ENCODE data around the gene CLCN6. TPM values are rescaled to one million over a fixed set of nuclear protein-coding genes. Genes with fewer than 3 reads are reported as not detected.
A peak's percentile ranks its signal among the peaks of the same experiment; 100 is the strongest.

CLCN6 gene
- total and polyA plus RNA-seq, 4 donors: 3.9 to 37.5 (median 20.7) TPM

GRCh38 chr1:11826946-11827345, 21.0 kb downstream of the CLCN6 start:
- no peaks in the 10 kb centered on the region for H3K4me1 ChIP-seq (ENCODE audit: control insufficient read depth in 1 of 2, insufficient read depth in 2 of 2, low read length in 2 of 2)
- 95 to 96% methylated on average over 9 of the region's 9 CpGs for WGBS, 2 donors
- intact Hi-C loops (cut with DNase I): no loop called here

GRCh38 chr1:11828511-11828910, 22.5 kb downstream of the CLCN6 start:
- H3K9me3 ChIP-seq (ENCODE audit: control insufficient read depth, low read length): no peaks in the 10 kb centered on the region
- H3K4me3 ChIP-seq (ENCODE audit: low read length in 2 of 2): no peak overlapping the region
- intact Hi-C loops (cut with DNase I): no loop called here
- H3K27me3 ChIP-seq (ENCODE audit: control insufficient read depth in 1 of 2, insufficient read depth in 2 of 2, low read length in 1 of 2): no peaks in the 10 kb centered on the region
- no peak for DNase-seq
- ATAC-seq (ENCODE audit: low FRiP score): no peak
- peaks cover 11 to 14% of the 10 kb centered on the region in 2 donors for H3K36me3 ChIP-seq (ENCODE audit: control insufficient read depth in 1 of 2, insufficient read depth in 2 of 2, low read length in 1 of 2)
- no peak overlapping the region for H3K27ac ChIP-seq (ENCODE audit: low read depth in 1 of 2, low read length in 2 of 2)
- H3K4me1 ChIP-seq (ENCODE audit: control insufficient read depth in 1 of 2, insufficient read depth in 2 of 2, low read length in 2 of 2): no peaks in the 10 kb centered on the region
- WGBS, 2 donors: 90 to 92% methylated on average over 19 of the region's 19 CpGs

More at GRCh38 chr1:11826946-11827345, 21.0 kb downstream of the CLCN6 start:
- no peak overlapping the region for H3K4me3 ChIP-seq (ENCODE audit: low read length in 2 of 2)
- ATAC-seq (ENCODE audit: low FRiP score): no peak
- peaks cover 11% of the 10 kb centered on the region in 2 donors for H3K36me3 ChIP-seq (ENCODE audit: control insufficient read depth in 1 of 2, insufficient read depth in 2 of 2, low read length in 1 of 2)
- no peaks in the 10 kb centered on the region for H3K27me3 ChIP-seq (ENCODE audit: control insufficient read depth in 1 of 2, insufficient read depth in 2 of 2, low read length in 1 of 2)
- no peak overlapping the region for H3K27ac ChIP-seq (ENCODE audit: low read depth in 1 of 2, low read length in 2 of 2)
- peak in 1 of 2 donors; percentile 53 for DNase-seq
- no peaks in the 10 kb centered on the region for H3K9me3 ChIP-seq (ENCODE audit: control insufficient read depth, low read length)

DNA sequence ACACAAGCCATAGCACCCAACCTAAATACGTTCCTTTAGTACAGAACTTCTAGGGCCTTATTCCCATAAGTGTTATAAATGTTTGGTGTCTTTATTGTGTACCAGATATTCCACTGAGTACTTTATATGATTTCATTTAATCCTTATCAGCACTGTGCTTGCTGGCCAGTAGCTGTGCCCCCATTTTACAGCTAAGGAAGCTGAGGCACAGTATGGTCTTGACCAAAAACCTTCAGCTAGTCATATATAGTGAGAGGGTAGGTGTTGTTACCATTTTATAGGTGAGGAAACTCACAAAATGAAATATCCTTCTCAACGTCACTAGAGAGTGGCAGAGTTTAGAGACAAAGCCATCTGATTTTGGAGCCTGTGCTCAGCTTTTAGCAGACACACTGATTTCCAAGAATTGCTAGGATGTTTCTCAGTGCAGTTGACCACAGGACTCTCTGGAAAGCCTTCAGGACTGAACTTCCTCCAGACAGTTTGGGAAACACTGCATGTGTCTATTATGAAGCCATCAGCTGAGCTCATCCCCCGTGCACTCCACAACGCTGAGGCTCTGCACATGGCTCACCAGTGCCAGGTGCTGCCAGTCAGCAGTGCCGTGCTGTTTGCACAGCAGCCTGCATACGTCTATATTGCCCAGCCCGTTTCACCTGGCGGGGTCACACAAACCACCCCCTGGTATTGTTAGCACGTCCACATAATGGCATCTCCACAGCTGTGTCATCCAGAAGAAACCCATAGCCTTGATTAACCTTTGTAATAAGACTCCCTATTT, 26.1 kb downstream of the CLCN6 start:
- H3K4me3 ChIP-seq (ENCODE audit: low read length in 2 of 2): no peak overlapping the region
- intact Hi-C loops (cut with DNase I): no loop called here
- DNase-seq (no peak), ATAC-seq (ENCODE audit: low FRiP score) (peak; percentile 13)
- peaks cover 0 to 21% of the 10 kb centered on the region in 2 donors for H3K36me3 ChIP-seq (ENCODE audit: control insufficient read depth in 1 of 2, insufficient read depth in 2 of 2, low read length in 1 of 2)
- H3K27ac ChIP-seq (ENCODE audit: low read depth in 1 of 2, low read length in 2 of 2): no peak overlapping the region
- 77 to 83% methylated on average over 9 of the region's 9 CpGs for WGBS, 2 donors
- no peaks in the 10 kb centered on the region for H3K27me3 ChIP-seq (ENCODE audit: control insufficient read depth in 1 of 2, insufficient read depth in 2 of 2, low read length in 1 of 2)
- H3K4me1 ChIP-seq (ENCODE audit: control insufficient read depth in 1 of 2, insufficient read depth in 2 of 2, low read length in 2 of 2): no peaks in the 10 kb centered on the region
- no peaks in the 10 kb centered on the region for H3K9me3 ChIP-seq (ENCODE audit: control insufficient read depth, low read length)

- Histone ChIP-seq H3K4me3 (ENCODE audit: low read length in 2 of 2) (no peak overlapping the region), H3K36me3 (ENCODE audit: control insufficient read depth in 1 of 2, insufficient read depth in 2 of 2, low read length in 1 of 2) (peaks cover 0 to 20% of the 10 kb centered on the region in 2 donors), H3K4me1 (ENCODE audit: control insufficient read depth in 1 of 2, insufficient read depth in 2 of 2, low read length in 2 of 2) (no peaks in the 10 kb centered on the region), H3K27me3 (ENCODE audit: control insufficient read depth in 1 of 2, insufficient read depth in 2 of 2, low read length in 1 of 2) (no peaks in the 10 kb centered on the region), H3K9me3 (ENCODE audit: control insufficient read depth, low read length) (no peaks in the 10 kb centered on the region), H3K27ac (ENCODE audit: low read depth in 1 of 2, low read length in 2 of 2) (no peak overlapping the region)
- ATAC-seq (ENCODE audit: low FRiP score) (no peak), DNase-seq (no peak)
- intact Hi-C loops (cut with DNase I): no loop called here
- 90 to 91% methylated on average over 8 of the region's 8 CpGs for WGBS, 2 donors
Measured at GRCh38 chr1:11833497-11833896, 27.5 kb downstream of the CLCN6 start.

DNA sequence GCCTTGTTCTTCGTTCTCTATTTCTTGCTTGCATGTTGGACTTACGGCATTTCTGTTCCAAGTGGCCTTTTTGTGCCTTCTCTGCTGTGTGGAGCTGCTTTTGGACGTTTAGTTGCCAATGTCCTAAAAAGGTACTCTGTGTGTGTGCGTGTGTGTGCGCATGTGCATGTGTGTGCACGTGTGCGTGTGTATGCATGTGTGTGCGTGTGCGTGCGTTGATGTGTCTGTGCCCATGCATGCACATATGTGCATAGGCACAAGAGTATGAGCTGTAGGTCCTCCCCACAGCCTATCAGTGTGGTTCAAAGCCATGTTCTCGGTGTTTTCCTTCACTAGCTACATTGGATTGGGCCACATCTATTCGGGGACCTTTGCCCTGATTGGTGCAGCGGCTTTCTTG, 27.9 kb downstream of the CLCN6 start:
- H3K4me3 ChIP-seq (ENCODE audit: low read length in 2 of 2): no peak overlapping the region
- 92 to 94% methylated on average over 13 of the region's 13 CpGs for WGBS, 2 donors
- ATAC-seq (ENCODE audit: low FRiP score) (no peak), DNase-seq (no peak)
- no peaks in the 10 kb centered on the region for H3K9me3 ChIP-seq (ENCODE audit: control insufficient read depth, low read length)
- H3K27ac ChIP-seq (ENCODE audit: low read depth in 1 of 2, low read length in 2 of 2): no peak overlapping the region
- H3K4me1 ChIP-seq (ENCODE audit: control insufficient read depth in 1 of 2, insufficient read depth in 2 of 2, low read length in 2 of 2): no peaks in the 10 kb centered on the region
- H3K36me3 ChIP-seq (ENCODE audit: control insufficient read depth in 1 of 2, insufficient read depth in 2 of 2, low read length in 1 of 2): peaks cover 0 to 18% of the 10 kb centered on the region in 2 donors
- no peaks in the 10 kb centered on the region for H3K27me3 ChIP-seq (ENCODE audit: control insufficient read depth in 1 of 2, insufficient read depth in 2 of 2, low read length in 1 of 2)
- intact Hi-C loops (cut with DNase I): no loop called here

DNA sequence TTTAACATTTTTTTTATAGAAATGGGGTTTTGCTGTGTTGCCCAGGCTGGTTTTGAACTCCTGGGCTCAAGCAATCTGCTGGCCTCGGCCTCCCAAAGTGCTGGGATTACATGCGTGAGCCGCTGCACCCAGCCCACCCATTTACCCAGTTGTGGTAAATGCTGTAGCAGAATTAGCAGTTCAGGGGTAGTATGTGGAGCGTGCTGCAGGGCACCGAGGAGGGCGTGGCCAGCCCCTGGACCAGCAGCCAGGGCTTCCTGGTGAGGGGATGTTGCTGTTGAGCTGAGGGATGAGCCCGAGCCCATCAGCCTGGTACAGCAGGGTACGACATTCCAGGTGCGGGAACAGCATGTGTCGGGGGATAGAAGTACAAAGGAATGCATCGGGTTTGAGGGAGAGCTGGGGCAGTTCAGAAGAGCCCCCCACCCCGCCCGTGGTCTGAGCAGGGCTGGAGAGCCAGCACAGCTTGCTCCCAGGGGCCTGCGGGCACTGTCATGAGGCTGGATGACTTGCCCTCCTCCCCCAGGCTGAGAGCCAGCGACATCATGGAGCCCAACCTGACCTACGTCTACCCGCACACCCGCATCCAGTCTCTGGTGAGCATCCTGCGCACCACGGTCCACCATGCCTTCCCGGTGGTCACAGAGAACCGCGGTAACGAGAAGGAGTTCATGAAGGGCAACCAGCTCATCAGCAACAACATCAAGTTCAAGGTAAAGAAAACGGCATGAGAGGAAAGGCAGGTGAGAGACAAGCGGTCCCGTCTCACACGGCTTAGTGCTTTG, 29.6 kb downstream of the CLCN6 start:
- DNase-seq (no peak), ATAC-seq (ENCODE audit: low FRiP score) (no peak)
- H3K9me3 ChIP-seq (ENCODE audit: control insufficient read depth, low read length): no peaks in the 10 kb centered on the region
- H3K27ac ChIP-seq (ENCODE audit: low read depth in 1 of 2, low read length in 2 of 2): no peak overlapping the region
- no peaks in the 10 kb centered on the region for H3K27me3 ChIP-seq (ENCODE audit: control insufficient read depth in 1 of 2, insufficient read depth in 2 of 2, low read length in 1 of 2)
- intact Hi-C loops (cut with DNase I): loop anchor here (5.0 kb wide), 5 partner anchors 57 to 372 kb away; partner anchors contain the start of gene MFN2 (in 1 of the 2)
- H3K4me3 ChIP-seq (ENCODE audit: low read length in 2 of 2): no peak overlapping the region
- 87 to 91% methylated on average over 28 of the region's 28 CpGs for WGBS, 2 donors
- peaks cover 0 to 14% of the 10 kb centered on the region in 2 donors for H3K36me3 ChIP-seq (ENCODE audit: control insufficient read depth in 1 of 2, insufficient read depth in 2 of 2, low read length in 1 of 2)
- no peaks in the 10 kb centered on the region for H3K4me1 ChIP-seq (ENCODE audit: control insufficient read depth in 1 of 2, insufficient read depth in 2 of 2, low read length in 2 of 2)

- H3K36me3 ChIP-seq (ENCODE audit: control insufficient read depth in 1 of 2, insufficient read depth in 2 of 2, low read length in 1 of 2): peaks cover 0 to 16% of the 10 kb centered on the region in 2 donors
- H3K27me3 ChIP-seq (ENCODE audit: control insufficient read depth in 1 of 2, insufficient read depth in 2 of 2, low read length in 1 of 2): no peaks in the 10 kb centered on the region
- H3K4me3 ChIP-seq (ENCODE audit: low read length in 2 of 2): no peak overlapping the region
- ATAC-seq (ENCODE audit: low FRiP score) (no peak), DNase-seq (no peak)
- 84 to 87% methylated on average over 36 of the region's 36 CpGs for WGBS, 2 donors
- intact Hi-C loops (cut with DNase I): loop anchor here (5.0 kb wide), 5 partner anchors 55 to 370 kb away; partner anchors contain the start of gene MFN2 (in 1 of the 2)
- H3K4me1 ChIP-seq (ENCODE audit: control insufficient read depth in 1 of 2, insufficient read depth in 2 of 2, low read length in 2 of 2): no peaks in the 10 kb centered on the region
- no peak overlapping the region for H3K27ac ChIP-seq (ENCODE audit: low read depth in 1 of 2, low read length in 2 of 2)
- H3K9me3 ChIP-seq (ENCODE audit: control insufficient read depth, low read length): no peaks in the 10 kb centered on the region
Measured at GRCh38 chr1:11836955-11837766, 31.2 kb downstream of the CLCN6 start.

- DNase-seq: no peak
- ATAC-seq (ENCODE audit: low FRiP score): no peak
- Histone ChIP-seq H3K27me3 (ENCODE audit: control insufficient read depth in 1 of 2, insufficient read depth in 2 of 2, low read length in 1 of 2) (no peaks in the 10 kb centered on the region), H3K4me1 (ENCODE audit: control insufficient read depth in 1 of 2, insufficient read depth in 2 of 2, low read length in 2 of 2) (no peaks in the 10 kb centered on the region), H3K9me3 (ENCODE audit: control insufficient read depth, low read length) (no peaks in the 10 kb centered on the region), H3K27ac (ENCODE audit: low read depth in 1 of 2, low read length in 2 of 2) (no peak overlapping the region), H3K4me3 (ENCODE audit: low read length in 2 of 2) (no peak overlapping the region), H3K36me3 (ENCODE audit: control insufficient read depth in 1 of 2, insufficient read depth in 2 of 2, low read length in 1 of 2) (peaks cover 0 to 13% of the 10 kb centered on the region in 2 donors)
- WGBS, 2 donors: 84 to 85% methylated on average over 11 of the region's 11 CpGs
- intact Hi-C loops (cut with DNase I): loop anchor here (5.0 kb wide), 5 partner anchors 54 to 369 kb away; partner anchors contain the start of gene MFN2 (in 1 of the 2)
Measured at GRCh38 chr1:11837767-11838348, 31.9 kb downstream of the CLCN6 start.

All from aorta (tissue), 5 donors.